ENCODE data around the gene NEK2.

DNA sequence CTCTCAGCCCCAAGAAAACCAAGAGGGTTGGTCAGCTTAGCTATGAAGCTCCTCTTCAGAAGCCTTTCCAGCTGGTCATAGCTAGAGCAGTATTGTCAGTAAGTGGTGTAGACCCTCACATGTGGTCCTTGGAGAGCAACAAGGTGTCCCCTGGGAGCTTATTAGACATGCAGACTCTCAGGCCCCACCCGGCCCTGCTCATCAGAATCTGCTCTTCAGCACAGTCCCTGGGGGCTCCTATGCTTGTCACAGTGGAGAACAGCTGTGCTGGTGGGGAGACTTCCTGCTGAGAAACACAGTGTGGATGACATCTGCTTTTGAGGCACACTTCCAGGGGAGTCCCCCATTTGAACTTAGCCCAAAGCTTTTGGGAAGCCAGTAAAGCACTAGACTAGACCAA, 21.9 kb upstream of the NEK2 start:
- TF ChIP-seq ZFP3 (CRISPR knock-in tag; IDR thresholded peaks at IDR 0.05) (no peak), BACH2 (CRISPR knock-in tag; IDR thresholded peaks at IDR 0.05; ENCODE audit: borderline replicate concordance) (no peak), CREB5 (CRISPR knock-in tag; IDR thresholded peaks at IDR 0.05; ENCODE audit: low read depth) (no peak), SNAI2 (CRISPR knock-in tag; IDR thresholded peaks at IDR 0.05) (no peak), ZNF70 (CRISPR knock-in tag; IDR thresholded peaks at IDR 0.05) (no peak), ESRRG (CRISPR knock-in tag; IDR thresholded peaks at IDR 0.05) (no peak), ZFP30 (CRISPR knock-in tag; IDR thresholded peaks at IDR 0.05) (no peak), ISL1 (CRISPR knock-in tag; IDR thresholded peaks at IDR 0.05) (no peak)

Measured in SK-N-SH treated with all-trans-retinoic acid at 6 μM for 48 hours (cell line).